Stomach (tissue), 4 donors: ENCODE data around the gene PTPRD.

Experiments used
- CTCF ChIP-seq, 7 experiments: fragments of 450-650 bp in 4 of 7; fragments of 200-600 bp in 3 of 7; sonication (generic) in 3 of 7; IDR thresholded peaks; one replicate each; pipeline ENCODE4 v1.5.1; 2016 to 2019; ENCODE audit warnings: antibody characterized with exemption in 7 of 7, control low read depth in 2 of 7, mild to moderate bottlenecking in 1 of 7
- EP300 ChIP-seq: sonication (generic); formaldehyde crosslinking; IDR thresholded peaks from one replicate; pipeline ENCODE4 v1.6.1; 2017; ENCODE audit warnings: antibody characterized with exemption

GRCh38 chr9:10148796-10149195 is 464.0 kb downstream of the PTPRD start:
- TF ChIP-seq EP300 = no peak
- TF ChIP-seq CTCF (IDR thresholded peaks at IDR 0.05) = no peak
